Neural progenitor cell (in vitro differentiated cells): ENCODE results near the gene ABTB1.

ENCODE experiments used
- EZH2phosphoT487 ChIP-seq: fragments of 200-600 bp; sonication (generic); IDR thresholded peaks from 2 replicates; pipeline ENCODE4 v1.6.1; 2017; ENCODE audit warnings: antibody characterized with exemption
- TF ChIP-seq, protein P1 (sequence below): fragments of 200-600 bp; sonication (generic); IDR thresholded peaks from 2 replicates; pipeline ENCODE4 v1.5.1; 2017; ENCODE audit warnings: antibody characterized with exemption, mild to moderate bottlenecking

DNA sequence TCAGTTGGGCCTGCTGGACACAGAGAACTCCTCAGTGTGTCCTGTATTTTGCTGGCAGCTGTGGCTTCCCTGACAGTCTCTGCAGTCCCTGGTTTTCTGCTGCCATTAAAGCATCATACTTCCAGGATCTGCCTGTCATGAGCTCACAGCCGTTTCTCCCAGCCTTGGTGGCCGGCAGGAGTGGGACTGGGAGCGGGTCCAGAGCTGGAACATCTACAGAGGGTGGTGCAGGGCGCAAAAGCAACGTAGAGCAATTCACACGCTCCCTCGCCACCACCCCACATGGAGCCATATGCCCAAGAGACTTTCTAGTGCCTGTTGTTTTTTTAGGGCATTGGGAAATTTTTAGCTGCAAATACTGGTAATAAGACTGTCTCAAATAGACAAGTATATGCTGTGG is 33.6 kb downstream of the ABTB1 start:
- TF ChIP-seq, protein P1, sequence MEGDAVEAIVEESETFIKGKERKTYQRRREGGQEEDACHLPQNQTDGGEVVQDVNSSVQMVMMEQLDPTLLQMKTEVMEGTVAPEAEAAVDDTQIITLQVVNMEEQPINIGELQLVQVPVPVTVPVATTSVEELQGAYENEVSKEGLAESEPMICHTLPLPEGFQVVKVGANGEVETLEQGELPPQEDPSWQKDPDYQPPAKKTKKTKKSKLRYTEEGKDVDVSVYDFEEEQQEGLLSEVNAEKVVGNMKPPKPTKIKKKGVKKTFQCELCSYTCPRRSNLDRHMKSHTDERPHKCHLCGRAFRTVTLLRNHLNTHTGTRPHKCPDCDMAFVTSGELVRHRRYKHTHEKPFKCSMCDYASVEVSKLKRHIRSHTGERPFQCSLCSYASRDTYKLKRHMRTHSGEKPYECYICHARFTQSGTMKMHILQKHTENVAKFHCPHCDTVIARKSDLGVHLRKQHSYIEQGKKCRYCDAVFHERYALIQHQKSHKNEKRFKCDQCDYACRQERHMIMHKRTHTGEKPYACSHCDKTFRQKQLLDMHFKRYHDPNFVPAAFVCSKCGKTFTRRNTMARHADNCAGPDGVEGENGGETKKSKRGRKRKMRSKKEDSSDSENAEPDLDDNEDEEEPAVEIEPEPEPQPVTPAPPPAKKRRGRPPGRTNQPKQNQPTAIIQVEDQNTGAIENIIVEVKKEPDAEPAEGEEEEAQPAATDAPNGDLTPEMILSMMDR, result no peak
- no peak for TF ChIP-seq EZH2phosphoT487
